D341Med (cell line): ENCODE measurements around the gene PIP4K2B.

ENCODE experiments used
- DNase-seq: peaks from one replicate; pipeline ENCODE4 v3.0.0; 2012; ENCODE audit warnings: low spot score

Gene PIP4K2B

DNA sequence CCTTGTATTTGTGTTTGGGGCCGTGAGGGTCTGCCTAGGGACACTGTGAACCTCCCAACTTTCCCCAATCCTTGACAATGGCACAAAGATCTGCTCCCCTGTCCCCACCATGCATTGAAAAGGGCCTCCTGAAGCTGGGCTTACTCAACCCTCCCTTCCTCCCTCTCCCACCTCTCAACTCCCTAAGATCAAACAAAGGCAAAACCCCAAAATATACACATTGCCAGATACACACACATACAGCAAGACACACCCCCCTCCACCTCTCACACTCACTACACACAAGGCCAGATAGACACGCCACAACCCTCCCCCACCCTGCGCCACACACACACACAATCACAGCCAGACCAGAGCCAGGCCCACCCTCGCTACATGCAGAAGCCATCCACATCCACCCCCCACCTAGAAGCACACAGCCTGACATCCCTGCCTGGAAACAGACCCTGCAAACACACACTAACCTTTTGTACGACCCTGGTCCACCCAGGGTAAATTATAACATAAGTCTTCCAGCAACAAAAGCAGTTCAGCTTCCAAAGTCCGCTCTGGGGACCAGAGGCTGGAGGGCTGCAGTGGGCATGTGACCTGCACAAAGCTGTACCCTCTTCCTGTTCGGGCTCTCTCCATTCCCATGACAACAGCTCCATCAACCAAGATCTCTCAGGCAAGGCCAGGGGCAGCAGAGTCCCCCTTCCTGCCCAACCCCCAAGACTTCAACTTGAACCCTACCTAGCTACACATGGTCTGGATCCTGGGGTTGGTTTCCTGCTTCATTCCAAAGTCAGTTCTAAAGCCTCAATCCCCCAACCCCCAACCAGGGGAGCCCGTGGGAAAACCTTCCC, 53.1 kb downstream of the PIP4K2B start:
- no peak for DNase-seq

DNA sequence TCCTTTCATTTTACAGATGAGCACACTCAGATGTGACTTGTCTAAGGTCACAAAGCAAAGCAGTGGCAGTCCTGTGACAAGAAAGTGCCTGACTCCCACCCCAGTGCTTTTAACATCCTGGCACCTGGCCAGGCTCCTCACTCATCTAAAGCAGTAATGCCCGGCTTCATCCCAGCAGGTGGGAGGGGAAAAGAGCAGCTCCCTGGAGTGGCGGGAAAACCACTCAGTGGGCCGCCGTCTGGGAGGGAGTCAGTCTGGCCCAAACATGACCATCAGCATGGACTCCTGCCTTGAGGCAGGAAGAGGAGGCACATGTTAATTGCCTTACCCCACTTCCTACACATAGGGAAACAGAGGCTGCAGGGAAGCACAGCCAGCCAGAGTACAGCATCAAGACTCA, 53.8 kb downstream of the PIP4K2B start:
- DNase-seq, result no peak

DNA sequence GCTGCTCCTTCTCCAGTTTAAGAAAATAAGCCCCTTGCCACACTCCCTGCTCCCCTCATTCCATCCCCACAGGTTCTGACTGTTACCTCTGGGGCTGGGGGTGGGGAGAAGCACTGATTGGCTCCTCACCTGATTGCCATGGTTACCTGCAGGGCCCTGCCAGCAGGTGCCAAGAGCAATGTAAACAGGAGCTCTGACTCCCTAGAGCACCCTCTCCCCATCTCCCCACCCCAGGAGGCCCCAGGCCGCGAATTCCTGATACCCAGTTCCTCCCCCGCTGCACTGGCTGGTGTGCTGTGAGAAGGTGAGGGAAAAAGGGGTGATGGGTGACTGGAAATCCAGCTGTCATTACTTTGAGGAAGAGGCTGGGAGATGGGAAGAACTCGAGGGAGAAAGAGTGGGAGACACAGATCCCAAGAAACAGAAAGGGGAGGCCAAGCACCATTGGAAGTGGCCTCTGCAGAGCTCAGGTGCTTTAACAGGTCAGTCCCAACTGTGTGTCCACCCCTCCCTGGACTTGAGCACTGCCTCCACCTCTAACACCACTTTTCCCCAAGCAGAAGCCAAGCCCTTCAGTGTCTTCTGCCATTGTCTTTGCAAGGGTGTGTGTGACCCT, 55.7 kb downstream of the PIP4K2B start:
- DNase-seq, result no peak

DNA sequence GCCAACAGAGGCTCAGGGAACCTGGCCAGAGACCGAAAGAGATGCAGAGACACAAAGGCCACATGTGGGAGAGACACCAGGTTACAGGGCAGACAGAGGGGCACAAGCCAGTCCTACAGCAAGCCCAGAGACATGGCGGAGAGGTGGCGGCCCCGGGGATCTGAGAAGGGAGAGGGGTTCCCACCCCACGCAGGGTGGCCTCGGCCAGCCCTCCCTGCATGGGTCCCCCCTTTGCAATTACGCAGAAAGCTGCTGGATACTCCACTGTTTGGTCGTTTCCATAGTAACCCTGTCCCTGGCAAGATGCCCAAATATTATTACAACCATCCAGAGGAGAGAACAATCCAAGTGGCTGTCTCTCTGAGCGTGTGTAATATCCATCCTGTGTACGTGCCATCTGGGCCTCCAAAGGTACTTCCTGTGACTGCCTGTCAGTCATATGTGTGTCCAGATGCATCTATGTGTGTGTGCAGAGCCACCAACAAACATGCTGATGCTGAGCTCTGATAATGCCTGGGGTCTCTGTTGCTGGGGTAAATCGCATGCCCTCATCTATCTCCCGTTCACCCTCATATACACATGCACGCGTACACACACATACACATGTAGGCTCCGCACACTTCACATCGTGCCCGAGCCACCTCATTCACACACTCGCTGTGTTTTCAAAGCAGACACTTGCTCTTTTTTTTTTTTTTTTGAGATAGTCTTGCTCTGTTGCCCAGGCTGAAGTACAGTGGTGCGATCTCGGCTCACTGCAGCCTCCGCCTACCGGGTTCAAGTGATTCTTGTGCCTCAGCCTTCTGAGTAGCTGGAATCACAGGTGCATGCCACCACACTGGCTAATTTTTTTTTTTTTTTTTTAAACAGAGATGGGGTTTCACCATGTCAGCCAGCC, 56.7 kb downstream of the PIP4K2B start:
- DNase-seq, result peak; percentile 73

DNA sequence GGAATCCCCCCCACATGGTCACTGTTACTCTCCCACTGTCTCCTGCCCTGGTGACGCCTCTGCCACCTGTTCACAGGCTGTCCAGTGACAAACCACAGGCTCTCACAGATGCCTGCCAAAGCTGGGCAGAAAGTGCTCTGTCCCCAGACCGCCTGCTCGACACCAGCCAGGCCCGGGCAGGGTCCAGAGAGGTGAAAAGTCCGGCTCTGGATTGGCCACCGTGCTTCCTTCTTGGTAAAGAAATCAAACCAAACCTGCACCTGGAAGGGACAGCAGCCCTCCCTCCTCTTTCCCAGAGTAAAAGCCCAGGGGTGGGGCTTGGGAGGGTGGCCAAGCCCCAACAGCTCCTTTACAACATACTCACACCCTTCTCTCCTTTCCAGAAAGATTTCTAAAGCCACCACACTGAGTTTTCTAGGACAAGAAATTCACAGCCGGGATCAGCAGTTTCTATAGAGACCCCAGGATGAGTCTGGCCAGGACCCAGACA, 57.4 kb downstream of the PIP4K2B start:
- no peak for DNase-seq

DNA sequence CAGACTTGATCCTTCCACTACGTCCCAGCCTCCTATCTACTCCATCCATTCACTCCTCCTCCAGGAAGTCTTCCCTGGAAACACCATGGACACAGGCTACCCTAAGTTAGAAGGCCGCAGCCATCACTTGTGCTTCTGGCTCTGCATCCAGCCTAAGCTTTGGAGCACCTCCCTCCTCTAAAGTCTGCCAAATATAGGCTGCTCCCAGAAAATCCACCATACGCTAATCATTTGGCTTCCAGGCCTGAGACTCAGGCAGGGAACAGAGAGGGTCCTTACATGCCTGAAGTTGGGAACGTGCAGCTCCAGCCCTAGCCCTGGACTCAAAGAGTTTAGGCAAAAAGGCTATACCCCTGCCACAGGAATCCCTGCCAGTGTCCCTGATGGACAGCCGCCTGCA, 57.9 kb downstream of the PIP4K2B start:
- DNase-seq, result no peak

DNA sequence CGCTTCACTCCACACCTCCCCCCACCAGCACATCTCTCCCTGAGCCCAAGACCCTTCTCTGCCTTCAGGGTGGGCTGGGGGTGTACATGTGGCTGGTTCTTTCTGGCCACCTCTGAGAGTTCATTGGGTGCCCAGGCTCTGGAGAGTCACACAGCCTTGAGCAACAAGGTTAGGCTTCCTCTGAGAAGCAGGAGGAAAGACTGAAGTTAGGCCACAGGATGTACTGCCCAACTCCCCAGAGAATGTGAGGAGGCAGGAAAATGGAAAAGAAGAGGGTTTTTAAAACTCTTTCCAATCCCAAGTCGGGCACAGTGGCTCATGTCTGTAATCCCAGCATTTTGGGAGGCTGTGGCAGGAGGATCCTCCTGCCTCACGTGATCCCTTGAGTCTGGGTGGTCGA, 58.5 kb downstream of the PIP4K2B start:
- DNase-seq, result no peak

DNA sequence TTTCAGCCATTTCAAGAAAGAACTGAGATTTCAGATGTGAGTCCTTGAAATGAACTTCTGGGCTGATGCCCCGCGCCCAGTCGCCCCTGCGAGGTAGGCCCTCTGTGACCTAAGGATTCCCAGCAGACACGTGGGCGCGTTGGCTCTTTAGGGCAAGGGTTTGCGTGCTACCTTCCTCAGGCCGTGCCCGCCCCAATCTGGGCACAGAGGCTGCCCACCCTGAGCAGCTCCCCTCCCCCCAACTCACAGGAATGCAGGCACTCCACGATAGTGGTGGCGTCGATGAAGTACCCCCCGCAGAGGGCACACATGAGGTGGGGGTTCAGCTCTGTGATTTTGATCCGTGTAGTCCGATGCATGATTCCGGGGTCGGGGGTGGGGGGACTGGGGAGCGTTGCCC, 59.3 kb downstream of the PIP4K2B start:
- no peak for DNase-seq

DNA sequence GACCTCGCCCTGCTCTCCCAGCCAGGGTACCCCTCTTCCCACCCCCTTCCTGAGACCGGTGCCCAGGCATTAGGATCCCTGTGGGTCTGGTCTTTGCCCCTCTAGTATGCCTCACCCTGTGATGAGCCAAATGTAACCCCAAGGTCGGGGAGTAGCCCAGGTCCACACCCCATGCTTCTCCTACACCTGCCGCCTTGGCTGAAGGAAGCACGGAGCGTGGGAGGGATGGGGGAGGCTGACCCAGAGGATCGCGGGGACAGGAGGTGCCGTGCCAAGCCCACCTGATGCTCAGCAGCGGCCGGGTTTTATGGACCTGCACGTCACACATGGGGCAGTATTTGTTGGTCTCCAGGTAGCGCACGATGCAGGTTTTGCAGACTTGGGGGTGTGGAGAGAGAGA, 60.1 kb downstream of the PIP4K2B start:
- no peak for DNase-seq

DNA sequence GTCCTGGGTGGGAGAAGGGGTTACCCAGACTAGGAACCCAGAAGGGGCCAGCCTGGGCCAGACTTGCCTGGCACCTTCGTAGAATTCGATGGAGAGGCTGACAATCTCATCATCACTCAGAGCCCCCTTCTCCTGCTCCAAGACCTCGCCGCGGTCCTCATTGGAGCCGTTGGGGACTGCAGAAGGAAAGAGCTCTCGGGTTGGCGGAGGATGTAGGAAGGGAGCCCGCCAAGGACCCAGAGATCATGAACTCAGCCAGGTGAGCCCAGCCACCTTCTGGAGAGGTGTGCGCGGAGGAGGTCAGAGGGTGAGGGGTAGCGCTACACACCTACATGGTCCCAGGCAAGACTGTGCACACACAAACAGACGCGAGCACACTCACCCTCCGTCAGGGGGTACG, 60.7 kb downstream of the PIP4K2B start:
- DNase-seq, result no peak

DNA sequence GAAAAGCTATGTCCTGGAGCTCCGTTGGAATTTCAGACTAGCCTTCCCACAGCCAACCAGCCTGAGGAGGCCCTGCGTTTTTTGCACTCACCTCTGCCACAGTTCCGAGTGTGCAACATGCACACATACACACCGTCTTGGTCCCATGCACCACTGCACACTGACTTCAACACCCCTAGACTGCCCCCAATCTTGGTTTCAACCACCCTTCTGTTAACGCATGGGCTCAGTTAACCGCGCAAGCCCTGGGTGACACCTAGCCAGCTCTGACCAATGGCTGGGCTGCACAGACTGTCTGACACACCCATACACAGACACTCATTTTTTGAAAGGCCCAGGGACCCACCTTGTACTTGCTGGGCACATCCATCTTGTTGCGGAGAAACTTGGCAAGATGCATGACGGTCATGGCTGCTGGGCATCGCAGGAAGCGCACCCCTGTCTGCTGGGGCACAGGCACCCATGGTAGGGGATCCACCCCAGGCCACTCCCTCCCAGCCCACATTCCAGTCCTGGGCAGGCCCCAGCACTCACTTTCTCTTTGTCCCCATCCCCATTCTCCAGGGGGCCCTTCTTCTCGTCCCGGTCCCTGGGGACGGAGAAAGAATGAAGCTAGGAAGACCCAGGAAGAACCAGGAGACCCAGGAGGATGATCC, 61.2 kb downstream of the PIP4K2B start:
- DNase-seq, result no peak

DNA sequence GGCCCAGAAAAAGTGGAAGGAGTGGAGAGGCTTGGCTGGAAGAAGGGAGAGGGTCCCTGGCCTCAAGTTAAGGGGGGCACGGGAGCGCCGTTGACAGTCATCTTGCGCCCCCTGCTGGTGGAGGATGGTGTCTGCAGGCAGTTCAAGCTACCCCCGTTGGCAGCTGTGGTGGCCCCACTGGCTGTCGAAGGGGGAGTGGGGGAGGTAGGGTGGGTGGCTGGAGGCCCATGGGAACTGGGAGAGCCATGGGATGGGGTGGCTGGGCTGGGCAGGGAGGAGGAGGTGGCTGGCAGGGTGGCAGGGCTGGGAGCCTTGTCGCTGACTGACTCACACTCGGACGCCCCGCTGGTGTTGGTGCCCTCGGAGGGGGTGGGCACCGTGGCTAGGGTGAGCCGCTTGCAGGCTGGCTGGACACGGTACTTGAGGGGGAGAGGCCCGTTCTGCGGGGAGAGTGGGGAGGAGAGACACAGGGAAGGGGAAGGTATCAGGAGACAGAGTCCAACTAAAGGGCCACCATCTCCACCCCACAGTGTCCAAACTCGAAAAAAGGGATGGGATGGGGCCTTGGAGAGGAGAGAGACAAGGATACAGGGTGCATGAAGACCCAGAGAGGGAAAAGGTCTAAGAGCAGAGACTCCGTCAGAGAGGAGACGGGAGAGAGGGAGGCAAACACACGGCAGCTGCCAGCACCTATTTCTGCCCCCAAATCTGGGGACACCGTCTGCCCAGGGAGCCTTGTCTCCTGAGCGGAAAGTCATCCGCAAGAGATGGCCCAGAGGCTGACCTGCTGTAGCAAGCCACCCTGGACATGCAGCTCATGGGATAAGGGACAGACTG, 64.0 kb downstream of the PIP4K2B start:
- peak; percentile 94 for DNase-seq

DNA sequence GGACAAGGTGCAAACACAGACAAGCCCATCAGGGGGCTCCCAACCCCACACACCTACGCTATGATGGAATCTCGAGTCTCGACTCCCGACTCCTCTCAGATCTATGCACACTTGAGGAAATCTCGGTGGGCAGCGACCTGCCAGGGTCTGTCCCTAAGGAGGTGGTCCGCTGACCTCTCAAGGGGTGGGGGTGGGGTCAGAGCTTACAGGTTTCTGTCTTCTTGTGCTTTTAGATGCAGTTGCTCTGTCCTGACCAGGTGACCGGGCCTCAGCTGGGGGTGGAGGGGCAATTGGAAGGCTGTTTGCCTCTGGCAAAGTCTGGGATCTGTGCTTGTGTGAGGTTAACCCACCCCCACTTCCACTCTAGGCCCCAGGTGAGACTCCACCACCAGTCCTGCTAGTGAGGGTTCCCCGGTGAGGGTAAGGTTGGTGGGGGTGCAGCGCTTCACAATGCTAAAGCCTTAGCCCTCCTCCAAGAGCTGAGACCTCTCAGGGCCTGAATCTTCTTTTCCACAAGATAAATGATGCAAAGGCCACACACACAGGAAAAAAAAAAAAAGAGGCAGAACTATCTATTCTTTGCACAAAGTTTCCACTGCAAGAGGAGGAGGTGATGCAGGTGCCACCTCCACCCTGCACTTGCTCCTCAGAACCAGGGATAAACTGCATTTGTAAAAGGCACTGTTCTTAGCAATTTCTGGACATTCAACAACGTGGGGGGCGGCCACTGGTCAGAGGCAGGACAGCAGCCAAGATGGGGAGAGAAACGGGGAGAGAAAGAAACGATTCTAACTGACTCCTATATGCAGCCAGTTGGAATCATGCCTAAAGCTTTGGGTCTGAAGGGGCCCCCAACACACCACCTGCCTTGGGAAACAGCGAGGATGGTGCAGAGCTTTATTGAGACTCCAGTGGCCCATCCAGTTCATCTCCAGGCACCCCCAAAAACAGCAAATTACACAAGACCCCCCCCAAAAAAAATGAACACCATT, 65.1 kb downstream of the PIP4K2B start:
- peak; percentile 67 for DNase-seq

DNA sequence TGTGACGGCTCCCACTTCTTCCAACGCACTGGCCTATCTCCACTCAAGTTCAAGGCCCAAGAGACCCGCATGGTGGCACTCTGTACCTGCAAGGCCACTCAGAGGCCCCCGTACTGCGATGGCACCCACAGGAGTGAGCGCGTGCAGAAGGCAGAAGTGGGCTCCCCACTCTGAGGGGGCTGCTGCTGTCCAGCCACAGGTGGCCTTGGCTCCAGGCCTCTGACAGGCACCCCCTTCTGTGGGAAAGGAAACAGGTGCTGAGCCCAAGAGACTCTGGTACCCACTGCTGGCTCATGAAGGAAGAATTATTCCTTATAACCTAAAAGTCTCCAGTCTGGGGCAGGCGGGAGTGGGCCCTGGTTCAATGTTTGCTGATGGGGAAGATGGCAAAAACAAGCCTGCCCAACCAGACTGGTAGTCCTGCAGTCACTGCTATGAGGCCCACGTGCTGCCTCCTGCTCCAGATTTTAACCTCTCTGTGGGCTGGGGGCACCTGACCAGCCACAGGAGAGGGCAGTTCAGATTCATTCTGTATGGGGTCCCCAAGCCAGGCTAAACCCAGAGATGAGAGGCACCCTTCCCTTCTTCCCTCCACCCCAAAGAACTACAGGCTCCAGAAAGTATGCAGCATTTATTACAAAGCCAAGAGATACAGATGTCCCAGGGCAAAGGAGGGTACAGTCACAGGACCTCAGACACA, 65.9 kb downstream of the PIP4K2B start:
- no peak for DNase-seq

DNA sequence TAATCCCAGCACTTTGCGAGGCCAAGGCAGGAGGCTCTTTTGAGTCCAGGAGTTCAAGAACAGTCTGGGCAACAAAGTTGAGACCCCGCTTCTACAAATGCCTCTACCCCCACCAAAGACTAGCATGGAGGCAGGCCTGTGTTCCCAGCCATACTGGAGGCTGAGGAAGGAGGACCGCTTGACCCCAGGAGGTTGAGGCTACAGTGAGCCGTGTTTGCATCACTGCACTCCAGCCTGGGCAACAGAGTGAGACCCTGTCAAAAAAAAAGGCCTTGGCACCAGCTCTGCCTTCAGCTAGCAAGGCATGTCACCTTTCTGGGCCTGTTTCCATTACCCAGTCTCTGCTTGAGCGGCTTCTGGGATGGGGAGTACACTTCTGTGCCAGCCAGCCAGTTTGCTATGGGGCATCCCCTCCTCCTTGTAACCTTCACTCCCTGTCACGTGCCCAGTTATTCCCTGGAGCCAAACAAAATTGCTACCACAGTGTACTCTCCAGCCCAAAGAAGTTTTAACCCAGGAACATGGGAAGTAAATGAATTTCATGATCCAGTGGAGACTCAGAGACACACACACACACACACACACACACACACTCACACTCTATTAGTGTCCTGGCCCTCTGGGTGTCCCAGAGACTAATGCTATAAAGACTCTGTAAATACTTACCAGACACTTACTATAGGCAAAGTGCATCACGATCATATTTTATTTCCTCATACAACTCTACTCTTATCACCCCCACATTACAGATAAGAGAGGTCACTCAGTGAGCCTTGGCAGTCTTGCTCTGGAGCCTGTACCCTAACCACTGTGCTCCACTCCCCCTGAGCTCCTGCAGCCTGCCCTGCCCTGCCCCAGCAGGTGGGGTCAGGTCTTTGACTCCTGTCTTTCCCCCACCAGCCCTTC, 66.7 kb downstream of the PIP4K2B start:
- DNase-seq, result no peak

DNA sequence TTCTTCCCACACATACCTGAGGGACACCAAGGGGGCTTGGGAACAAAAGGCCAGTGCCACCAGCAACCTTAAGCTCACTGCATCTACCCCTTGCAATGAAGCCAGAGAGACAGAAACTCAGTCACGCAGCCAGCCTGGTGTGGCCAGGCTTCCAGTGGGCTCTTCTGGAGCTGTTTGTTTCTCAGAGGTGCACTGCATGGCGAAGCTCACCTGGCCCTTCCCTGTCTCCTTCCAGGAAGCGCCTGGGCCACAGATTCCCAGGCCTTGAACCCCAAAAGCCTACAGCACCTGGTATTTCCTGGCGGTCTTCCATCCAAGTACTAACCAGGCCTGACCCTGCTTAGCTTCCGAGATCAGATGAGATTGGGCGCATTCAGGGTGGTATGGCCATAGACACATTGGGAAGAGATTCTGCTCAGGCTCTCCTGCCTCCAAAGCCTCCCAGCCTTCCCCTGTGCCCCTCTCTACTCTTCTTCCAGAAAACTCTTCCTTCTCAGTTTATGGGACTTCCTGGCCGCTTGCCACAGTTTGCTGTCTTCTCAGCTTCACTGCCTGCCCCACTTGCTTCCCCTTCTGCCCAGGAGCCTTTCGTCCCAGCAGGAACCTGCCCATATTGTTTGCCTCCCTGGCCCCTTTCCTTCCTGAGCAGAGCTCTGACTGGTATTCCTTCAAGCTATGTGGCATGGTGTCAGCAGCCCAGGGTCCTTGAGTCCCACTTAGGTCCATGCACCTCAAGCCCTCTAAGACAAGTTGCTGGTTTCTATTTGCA, 67.6 kb downstream of the PIP4K2B start:
- no peak for DNase-seq
